Occipital lobe (tissue), 2 donors: ENCODE data around the gene NEK4. TPM values are rescaled to one million over a fixed set of nuclear protein-coding genes. Genes with fewer than 3 reads are reported as not detected.

Source experiments
- DNase-seq: peaks from one replicate; lab custom pipeline; 2025; lab: John Stamatoyannopoulos, UW
- total RNA-seq: library from RNA; depleted of rRNA; stranded (reverse); fragments of >200 nt; gene quantifications from one replicate; pipeline ENCODE4 v1.2.3, GENCODE V29; 2014

Gene NEK4
- total RNA-seq, 1 donor from 2014 or later, result 46.0 TPM

DNA sequence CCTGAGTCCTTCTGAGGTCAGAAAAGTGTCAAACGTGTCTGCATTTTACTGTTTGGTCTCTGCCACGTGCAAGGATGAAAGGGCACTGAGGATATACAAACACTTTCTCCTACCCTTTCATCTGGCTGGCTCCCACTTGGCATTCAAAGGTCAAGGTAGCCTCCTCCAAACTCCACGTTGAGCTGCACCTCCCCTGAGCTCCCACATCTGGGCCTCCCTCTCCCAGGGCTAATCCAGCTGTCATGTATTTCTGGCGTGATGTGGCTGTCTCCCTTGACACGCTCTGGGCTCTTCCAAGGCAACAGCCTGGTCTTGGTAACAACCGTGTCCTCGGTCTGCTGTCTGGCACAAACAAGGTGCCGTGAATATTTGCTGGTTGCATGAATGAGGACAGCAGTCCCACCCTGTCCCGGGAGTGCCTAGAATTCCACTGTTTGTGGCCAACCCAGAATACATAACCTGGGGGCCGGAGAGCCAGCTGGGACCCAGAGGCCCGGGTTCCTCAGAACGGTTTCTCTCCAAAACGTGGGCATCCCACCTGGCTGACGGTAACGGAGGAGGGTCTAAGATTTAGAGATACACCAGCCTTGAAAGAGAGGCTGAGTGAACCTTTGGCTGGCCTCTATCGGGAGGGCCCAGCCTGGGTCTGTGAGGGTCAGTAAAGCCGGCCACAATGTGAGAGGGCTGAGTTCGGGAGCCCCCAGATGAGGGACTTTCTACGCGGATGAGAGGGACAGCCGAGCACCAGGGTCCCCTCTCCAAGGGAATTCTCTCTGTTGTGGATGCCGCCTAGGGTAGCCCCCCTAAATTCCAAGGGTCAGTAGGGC lies 65.9 kb downstream of the NEK4 start:
- DNase-seq, result no peak

DNA sequence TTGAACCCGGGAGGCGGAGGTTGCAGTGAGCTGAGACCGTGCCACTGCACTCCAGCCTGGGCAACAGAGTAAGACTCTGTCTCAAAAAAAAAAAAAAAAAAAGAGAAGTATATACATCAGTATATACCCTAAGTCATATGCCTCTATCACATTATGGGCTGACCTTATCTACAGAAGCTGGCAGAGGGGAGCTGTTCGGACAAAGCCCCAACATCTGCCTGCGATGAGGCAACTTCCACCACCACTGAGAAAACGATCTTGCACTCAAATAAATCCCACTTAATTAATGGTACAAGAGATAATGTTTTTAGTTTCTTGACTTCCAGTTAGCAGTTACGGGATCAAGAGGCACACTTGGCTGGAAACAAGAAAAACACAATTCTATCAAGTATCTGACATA lies 67.4 kb downstream of the NEK4 start:
- no peak for DNase-seq

DNA sequence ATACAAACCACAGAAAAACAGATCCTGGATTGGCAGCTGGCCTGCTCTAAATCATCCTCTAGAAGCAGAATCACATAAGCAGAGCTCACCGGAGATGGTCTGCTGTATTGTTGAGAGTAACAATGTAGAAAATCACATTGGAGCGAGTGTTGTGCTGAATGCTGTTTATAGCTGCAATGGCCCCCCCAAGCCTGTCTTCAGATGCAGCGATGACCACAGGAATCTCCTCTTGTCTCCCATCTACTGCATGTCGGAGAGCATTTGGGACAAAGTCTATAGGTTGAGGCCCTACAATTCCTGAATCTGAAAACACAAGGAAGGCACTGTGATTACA lies 73.1 kb downstream of the NEK4 start:
- DNase-seq, result no peak

DNA sequence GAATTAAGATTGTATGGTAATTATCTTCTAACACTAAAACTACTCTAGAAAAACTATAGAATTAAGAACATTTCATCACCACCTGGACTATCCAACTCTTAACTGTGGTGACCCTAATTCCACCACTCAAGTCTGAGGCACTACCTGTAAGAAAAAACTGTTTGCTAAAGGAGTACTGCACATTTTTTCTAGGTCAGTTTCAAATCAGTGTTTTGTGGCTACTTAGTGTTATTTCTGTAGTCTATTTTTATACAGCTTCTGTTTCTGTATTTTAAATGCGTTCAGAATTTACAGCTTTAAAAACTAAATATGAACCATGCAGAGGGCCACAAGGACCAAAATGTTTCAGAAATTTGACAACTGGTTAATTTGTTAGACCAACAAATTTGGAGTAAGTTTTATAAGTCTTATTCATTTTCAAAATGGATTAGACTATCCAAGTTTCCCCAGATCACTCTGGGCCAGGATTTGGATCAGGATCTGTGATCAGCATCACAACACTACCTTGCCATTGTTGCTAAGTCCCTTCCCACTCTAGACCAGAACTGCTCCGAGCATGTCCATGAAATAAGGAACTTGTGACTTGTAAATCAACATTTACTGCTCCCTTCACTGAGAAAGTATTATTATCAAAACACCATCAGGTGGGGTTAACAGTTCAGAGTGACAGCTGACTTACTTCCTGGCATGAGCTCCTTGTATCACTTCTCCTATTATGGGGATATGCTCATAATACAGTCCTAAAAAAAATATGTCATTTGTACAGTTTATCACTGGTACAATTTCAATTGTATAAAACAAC lies 73.7 kb downstream of the NEK4 start:
- DNase-seq, result no peak

DNA sequence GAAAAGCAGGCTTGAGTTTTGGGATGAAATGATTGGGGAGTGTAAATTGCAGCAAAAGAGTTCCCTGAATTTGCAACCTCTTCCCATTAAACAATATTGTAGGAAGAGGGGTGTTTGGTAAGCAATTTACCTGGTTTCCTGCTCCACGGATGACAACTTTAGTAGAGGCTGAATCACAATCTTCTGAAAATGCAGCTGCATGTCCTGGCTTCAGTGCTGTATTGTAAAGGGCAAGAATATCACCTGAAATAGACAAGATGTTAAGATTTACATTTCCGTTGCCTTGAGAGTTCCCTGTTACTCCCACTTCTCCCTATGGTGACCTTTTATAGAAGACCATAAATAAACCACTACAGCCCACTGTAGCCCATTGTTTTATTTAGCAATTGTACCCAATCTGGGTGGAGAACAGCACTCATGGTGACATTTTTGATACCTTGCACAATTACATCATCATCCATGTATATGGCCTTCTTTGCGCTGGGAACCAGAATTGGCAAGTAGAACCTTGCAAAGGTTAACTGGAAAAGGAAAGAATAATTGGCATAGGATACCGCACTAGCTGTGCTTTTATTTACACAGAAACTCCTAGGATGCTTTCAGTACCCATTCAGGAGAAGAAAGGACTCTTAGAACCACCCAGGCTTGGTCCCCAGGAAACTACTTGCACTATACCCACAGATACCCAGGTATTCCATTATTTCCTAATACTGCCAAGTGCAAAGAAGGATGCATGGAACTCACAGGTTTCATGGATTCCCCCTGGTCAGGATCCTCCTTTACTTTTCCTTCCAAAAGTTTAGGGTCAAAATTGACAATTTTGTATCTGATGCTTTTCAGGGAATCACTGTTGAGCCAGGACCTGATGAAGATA lies 74.7 kb downstream of the NEK4 start:
- DNase-seq, result no peak

DNA sequence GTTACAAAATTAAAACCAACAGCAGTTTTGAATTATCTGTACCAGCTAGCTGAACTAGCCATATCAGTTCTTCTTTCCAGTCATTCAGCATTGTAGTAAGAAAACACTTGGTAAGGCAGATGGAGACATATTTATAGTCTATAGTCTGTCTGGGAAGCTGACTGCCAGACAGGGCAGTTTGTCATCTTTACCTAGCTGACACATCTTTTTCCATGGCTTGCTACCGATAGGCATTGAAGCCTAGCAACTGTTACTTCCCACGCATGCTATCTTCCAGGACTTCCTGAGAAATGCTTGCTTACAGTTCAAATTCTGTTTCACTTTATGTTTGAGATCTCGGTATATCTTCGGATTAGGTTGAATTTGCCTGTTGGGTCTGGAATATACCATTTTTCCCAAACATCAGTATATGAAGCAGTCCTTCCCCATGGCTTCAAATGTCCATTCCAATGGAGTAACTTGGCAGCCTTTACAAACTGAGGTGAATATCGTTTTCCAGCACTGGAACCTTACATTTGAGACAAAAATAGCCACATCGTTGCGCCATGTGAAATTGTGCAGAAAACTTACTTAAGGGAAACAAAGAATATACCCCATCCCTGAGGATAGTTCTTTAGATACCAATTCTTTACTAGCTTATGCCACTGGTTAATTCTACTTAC lies 76.1 kb downstream of the NEK4 start:
- DNase-seq, result no peak

DNA sequence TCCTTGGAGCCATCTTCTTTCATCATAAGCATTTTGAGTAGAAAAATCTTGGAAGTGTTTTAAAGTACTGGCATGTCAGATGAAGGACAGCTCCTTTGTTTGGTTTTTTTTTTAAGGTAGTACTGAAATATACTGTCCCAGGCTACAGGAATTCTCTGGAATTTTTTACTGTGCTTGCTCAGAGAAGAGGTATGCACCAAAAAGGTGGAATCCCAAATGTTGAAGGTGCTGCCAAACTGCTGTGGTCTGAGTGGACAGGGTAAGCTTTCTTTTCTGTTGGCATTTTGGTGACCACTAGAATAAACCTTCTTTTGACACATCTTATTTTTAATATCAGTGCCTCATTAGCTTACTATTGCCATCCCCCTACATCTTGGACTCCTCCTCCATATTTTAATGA lies 77.7 kb downstream of the NEK4 start:
- DNase-seq, result no peak

DNA sequence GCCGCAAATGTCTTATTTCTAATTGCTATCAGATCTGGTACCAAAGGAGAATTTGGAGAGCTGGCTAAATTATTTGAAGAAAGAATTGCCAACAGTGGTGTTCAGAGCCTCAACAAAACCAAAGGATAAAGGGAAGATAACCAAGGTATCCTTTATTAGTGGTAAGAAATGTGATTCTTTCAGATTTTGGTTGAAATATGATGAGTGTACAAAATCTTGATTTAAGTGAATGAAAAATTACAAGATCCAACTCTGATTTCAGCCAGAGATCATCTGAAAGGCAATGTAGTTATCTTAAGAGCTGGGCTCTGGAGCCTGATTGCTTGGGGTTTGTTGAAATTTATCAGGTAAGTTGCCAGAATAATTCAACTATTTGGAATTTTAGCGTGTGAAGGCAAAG lies 80.2 kb downstream of the NEK4 start:
- DNase-seq, result no peak

DNA sequence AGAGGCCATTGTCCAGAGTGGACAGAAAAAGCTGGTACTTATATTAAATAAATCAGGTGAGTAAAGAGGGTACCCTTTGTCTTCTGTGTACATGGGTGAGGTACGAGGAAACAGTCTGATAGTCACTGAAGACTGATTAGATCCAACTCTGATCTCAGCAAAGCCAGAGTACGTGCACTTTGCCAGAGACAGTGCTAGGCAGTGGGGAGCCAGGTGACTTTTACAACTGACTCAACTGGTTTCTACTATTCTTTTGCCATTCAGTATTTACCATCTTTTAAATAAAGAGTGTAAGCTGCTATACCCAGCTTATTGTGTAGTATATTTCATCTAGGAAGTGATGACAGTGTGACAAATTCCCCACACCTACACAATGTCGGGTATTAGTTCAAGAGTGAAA lies 81.6 kb downstream of the NEK4 start:
- DNase-seq, result no peak

DNA sequence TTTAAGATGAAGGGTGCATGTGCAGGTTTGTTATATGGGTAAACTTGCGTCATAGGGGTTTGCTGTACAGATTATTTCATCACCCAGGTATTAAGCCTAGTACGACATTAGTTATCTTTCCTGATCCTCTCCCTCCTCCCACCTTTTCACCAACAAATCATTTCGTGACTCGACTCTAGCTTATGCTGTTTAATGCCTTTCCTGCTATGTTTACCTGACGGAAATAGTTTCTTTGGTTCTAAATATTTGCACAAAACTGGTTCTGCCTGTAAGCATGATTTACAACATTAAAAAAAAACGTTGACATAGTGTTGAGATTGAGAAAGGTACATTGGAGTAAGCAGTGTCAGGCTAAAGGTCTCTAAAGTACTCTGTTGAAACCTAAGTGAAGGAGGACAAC lies 82.5 kb downstream of the NEK4 start:
- no peak for DNase-seq

DNA sequence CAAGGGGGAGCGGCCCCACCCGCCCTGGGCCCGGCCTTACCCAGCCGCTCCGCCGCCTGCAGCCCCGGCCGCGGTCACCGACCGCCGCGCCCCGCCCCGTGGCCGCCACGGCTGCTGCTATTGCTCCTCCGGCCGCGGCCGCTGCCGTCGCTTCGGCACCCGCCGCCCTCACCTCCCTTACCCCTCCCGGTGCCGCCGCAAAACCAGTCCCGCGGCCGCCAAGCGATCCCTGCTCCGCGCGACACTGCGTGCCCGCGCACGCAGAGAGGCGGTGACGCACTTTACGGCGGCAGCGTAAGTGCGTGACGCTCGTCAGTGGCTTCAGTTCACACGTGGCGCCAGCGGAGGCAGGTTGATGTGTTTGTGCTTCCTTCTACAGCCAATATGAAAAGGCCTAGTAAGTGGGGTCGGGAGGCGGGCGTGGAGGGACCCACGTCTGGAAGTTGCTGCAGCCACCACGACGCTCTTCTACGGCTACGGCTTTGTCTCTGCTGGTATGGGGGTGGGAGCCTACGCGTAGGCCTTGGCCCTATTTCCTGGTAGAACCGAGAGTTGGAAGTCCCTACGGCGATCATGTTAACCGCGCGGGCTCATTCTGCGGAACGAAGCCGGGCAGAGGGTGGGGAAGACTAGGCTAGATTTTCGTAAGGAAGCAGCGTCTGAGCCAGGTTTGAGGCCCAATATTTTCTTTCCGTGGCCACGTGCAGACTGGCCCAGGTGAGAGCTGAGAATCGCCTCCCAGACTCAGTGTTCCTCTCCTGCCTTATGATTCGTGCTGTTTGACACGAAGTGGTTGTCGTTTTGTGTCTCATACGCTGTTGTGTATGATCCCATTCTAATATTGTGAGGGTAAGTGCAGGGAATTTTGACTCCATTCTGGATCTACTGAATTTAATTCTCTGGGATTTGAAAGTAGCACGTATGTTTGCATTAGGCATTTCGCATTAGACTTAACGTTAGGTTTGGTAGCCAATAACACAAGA lies 84.7 kb downstream of the NEK4 start, which contains the start of the genes GNL3 and PBRM1:
Gene GNL3, plus strand, starts transcription at position 324 of the 983 bp plus-strand sequence. Its CDS starts 61 bp downstream, at position 385.
Gene PBRM1, minus strand, starts transcription at position 205 of the 983 bp plus-strand sequence.
- peak; percentile 90 for DNase-seq

DNA sequence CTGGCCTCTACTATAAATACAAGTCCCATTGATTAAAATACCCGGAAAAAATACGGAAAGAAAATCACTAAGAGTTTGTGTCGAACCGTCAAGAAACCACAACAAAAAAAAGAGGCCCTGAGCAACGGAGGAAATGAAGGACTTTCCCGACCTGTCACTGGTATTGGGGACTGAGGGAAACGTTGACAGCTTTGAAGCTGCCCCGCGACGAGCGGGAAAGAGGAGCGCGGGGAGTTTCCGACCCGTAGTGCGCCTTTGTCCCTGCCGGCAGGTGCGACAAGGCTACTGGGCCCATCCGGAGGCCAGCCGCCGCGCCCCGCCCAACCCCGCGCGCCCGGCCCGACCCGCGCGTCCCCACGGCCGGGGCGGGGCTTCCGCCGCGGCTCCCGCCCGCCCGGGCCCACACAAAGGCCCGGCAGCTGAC lies 85.4 kb downstream of the NEK4 start:
- peak; percentile 85 for DNase-seq

DNA sequence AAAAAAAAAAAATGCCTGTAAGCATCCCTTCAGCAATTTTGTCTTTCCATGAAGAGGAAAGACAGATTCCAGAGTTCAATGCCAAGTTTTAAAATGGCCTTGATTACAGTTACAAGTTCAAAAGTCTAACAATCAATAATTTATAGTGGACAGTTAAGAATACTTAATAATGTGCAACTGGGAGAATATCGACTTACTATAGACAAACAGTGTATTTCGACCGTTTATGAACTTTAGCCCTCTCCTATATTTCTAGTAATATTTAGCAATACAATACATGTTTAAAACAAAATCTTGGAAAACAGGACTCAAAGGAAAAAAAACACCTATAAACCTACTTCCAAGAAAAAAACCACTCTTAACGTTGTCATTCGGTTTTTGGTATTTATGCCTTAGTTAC lies 86.6 kb downstream of the NEK4 start:
- no peak for DNase-seq

DNA sequence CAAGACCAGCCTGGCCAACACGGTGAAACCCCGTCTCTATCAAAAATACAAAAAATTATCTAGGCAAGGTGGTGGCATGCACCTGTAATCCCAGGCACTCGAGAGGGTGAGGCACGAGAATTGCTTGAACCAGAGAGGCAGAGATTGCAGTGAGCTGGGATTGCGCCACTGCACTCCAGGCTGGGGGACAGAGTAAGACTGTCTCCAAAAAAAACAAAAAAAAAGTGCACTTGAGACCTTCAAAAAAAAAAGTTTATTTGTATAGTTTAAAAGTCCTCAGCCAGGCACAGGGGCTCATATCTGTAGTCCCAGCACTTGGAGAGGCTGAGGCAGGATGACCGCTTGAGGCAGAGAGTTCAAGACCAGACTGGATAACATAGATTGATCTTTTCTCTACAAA lies 87.1 kb downstream of the NEK4 start:
- DNase-seq, result no peak

DNA sequence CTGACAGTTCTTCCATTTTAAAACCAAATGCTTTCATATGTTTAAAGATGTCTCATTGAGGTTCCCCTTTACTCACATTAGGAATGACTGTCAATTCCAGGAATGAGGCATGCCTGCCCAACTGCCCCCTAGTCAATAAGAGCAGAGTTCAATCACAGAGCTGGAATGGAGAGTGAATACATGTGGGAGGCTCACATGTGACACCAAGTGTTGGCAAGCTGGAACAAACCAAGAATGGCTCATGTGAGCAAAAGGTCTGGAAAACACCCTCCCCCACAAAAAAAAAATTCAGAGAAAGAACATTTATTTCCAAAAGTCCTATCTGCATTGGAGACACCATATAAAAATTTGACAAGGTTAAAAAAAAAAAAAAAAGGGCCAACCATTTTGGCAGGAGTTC lies 88.7 kb downstream of the NEK4 start:
- DNase-seq, result no peak

DNA sequence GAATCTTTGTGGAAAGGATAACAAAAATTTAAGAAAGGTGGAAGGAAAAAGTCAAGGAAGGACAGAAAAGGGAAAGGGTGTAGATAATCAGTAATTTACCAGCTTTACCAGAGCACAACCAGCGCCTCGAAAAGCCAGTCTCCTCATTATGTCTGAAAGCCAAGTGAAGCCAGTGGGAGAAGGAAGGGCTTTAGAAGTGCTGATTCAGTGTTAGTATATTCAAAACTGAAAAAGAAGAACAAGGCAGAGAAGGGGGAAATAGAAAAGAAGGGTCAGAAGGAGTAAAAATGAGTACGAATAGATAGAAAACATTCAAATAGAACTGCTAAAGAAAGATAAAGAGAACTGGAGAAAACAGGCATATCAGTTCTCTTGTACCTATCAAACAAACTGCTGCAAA lies 89.1 kb downstream of the NEK4 start:
- no peak for DNase-seq

DNA sequence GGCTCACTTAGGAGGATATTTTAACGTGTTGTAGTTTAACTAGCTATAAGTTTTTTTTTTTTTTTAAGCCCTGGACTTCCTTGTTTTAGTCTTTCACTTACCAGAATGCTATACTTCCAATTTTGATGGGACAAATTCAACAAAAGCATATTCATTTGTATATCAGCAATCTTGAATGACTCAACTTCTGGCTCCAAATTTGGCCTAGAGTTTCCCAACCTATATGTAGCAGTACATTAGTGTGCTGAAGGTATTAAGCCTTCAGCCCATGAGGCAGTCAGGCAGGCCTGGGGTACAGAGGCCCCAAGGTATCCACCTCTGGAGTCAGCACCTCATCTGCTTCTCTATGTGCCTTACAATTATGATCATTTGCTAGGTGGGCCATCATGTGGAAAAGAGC lies 90.9 kb downstream of the NEK4 start:
- no peak for DNase-seq

DNA sequence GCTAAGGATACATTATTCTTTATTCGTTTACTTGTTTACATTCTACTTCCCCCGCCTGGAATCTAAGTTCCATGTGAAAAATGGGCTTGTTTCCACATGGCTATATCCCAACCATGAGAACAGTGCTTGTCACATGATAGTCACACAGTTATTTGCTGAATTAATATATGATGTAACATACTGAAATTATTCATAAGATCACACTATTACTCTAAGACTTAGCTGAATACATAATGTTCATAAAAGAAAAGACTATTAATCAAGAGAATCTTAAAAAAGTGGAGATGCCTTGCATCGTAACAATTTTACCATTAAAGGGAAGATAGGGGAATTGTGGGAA lies 91.6 kb downstream of the NEK4 start:
- DNase-seq, result no peak

DNA sequence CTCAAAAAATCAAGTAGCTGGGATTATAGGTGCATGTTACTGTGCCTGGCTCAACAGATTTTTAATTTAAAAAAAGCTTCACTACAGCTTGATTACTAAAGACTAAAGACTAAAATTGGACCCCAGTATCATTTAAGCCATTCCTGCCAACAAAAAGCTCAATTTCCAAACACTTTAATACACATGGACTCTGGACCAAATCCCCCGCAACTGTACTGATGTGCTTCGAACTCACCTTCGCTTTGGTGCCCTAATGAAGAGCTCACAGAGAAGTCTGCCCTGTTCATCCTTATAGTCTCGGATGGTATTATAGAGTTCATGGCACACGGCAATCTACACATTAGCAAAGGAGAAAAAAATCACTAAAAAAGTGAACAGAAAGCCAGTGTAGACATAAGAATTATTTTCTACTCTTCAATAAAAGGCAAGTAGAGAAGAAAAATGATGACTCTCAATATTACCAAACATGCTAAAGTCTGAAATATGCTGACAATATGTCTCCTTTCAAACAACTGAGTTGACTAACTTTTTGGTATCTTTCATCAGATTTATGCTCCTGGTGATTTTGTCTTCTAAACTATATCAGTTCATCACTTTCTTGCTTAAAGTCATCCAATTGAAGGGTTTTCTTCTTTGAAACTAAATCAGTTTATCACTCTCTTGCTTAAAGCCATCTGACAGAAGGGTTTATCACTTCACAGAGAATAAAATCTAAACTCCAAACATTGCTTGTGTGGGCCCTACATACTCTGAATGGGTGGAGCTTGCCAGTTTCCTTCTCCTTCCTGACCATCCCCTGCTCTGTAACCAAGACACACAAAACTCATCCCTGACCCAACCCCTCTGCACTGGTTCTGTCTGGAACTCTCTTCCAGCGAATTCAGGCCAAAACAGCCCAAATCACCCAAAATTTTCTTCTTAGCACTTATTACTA lies 92.2 kb downstream of the NEK4 start:
- no peak for DNase-seq
